Measurements from ENCODE around the gene FUCA1.

- TF ChIP-seq CTCF (IDR thresholded peaks at IDR 0.05; ENCODE audit: low read depth, low read length, poor library complexity, severe bottlenecking) (peak; percentile 83), EZH2phosphoT487 (IDR thresholded peaks at IDR 0.05; ENCODE audit: borderline replicate concordance, low read length) (no peak)
Measured at GRCh38 chr1:23867895-23868556, at the start of gene FUCA1.
